Rectal smooth muscle tissue (tissue), 1 donor: Measurements from ENCODE around the gene BAAT.

Source experiments
- H3K27ac ChIP-seq: one replicate; pipeline ENCODE4 v1.7.0; 2013; ENCODE audit warnings: low read depth, low read length, inconsistent platforms
- H3K27me3 ChIP-seq: one replicate; pipeline ENCODE4 v1.7.0; 2013; ENCODE audit warnings: low read length; ENCODE audit not compliant: control insufficient read depth, insufficient read depth
- H3K36me3 ChIP-seq: one replicate; pipeline ENCODE4 v1.7.0; 2013; ENCODE audit warnings: low read length; ENCODE audit not compliant: control insufficient read depth, insufficient read depth
- H3K4me1 ChIP-seq: one replicate; pipeline ENCODE4 v1.7.0; 2013; ENCODE audit warnings: low read length; ENCODE audit not compliant: control insufficient read depth, insufficient read depth
- H3K4me3 ChIP-seq: one replicate; pipeline ENCODE4 v1.7.0; 2013; ENCODE audit warnings: low read length
- H3K9ac ChIP-seq: one replicate; pipeline ENCODE4 v1.7.0; 2013; ENCODE audit warnings: low read length

BAAT gene

DNA sequence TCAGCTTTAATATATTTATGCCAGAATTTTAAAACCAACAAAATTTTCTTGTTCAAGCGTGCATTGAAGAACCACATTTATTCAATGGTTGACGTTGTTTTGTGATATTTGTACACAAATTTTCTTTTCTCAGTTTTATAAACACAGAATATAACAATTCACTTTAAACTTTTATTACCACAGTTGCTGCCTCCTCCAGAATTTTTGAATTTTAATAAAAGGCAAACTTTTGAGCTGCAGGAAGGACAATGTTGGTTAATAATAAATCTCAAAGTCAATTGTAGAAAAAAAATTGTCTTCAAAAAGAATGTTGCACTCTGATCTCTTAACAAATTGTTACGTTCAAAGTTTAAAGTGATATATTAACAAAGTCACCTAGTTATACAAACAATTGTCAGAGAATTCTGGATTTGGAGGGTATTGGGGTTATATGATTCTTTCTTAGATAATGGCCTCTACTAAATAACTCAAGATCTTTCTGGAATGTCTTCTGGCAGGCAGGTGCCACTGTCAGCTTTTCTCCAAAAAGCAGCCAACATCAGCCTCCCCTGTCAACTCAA is 60.5 kb downstream of the BAAT start:
- H3K4me1 ChIP-seq: no peaks in the 10 kb centered on the region
- H3K27me3 ChIP-seq: no peaks in the 10 kb centered on the region
- H3K36me3 ChIP-seq: no peaks in the 10 kb centered on the region
- no peak overlapping the region for H3K27ac ChIP-seq
- no peak overlapping the region for H3K4me3 ChIP-seq
- no peak overlapping the region for H3K9ac ChIP-seq

DNA sequence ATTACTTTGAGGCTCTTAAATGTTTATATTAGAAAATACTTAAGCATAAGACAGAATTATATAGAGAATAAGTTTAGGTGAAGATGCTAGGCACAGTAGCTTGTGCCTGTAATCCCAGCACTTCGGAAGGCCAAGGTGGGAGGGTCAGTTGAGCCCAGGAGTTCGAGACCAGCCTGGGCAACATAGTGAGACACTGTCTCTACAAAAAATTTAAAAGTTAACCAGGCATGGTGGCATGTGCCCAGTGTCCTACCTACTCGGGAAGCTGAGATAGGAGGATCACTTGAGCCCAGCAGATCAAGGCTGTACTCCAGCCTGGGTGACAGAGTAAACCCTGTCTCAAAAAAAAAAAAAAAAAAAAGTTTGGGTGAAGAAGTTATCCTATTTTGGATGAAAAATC is 61.7 kb downstream of the BAAT start:
- Histone ChIP-seq H3K4me1 (no peaks in the 10 kb centered on the region), H3K27ac (no peak overlapping the region), H3K27me3 (no peaks in the 10 kb centered on the region), H3K9ac (no peak overlapping the region), H3K36me3 (no peaks in the 10 kb centered on the region), H3K4me3 (no peak overlapping the region)

DNA sequence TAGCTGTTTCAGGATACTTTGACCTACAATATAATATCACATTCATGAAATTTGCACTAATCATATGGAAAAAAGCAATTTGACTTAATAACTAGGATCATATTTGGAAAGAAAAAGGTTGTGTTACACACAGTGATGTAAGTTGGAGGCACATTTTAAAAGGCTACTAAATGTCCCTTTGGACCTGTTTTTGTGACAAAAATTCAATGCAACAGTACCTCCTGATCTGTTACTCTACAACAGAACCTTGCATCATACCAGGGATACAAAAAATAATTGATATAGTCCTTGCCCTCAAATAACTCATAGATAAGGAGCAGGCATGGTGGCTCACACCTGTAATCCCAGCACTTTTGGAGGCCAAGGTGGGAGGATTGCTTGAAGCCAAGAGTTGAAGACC is 67.1 kb downstream of the BAAT start:
- Histone ChIP-seq H3K36me3 (no peaks in the 10 kb centered on the region), H3K4me3 (no peak overlapping the region), H3K4me1 (no peaks in the 10 kb centered on the region), H3K27ac (no peak overlapping the region), H3K27me3 (no peaks in the 10 kb centered on the region), H3K9ac (no peak overlapping the region)

DNA sequence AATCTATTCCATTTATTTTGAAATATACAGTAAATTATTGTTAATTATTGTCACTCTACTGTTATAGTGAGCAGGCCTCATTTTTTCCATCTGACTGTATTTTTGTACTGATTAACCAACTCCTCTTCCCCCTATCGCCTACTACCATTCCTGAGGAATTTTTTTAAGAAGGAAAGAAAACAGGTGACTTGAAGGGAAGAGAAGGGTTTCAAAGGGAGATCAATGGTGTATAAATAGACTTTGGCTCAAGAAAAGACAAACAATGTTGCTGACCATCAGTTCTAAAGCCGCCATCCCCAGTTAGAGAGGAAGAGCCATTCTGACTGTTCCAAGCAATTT is 69.7 kb downstream of the BAAT start:
- Histone ChIP-seq H3K4me1 (no peaks in the 10 kb centered on the region), H3K27ac (no peak overlapping the region), H3K9ac (no peak overlapping the region), H3K36me3 (no peaks in the 10 kb centered on the region), H3K4me3 (no peak overlapping the region), H3K27me3 (no peaks in the 10 kb centered on the region)

DNA sequence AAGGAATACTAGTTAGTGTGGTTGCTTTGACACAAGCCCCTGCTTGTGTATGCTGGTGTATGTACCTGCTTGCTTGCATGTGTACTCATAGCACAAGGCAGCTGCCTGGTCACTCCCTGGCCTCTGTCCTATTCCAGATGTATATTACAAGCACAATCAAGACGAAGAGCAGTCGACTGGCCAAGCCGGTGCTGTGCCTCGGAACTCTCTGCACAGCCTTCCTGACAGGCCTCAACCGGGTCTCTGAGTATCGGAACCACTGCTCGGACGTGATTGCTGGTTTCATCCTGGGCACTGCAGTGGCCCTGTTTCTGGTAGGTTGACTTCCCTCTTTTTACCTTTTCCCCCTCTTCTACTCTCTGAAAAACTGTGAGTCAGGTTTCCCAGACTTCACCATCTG is 72.1 kb downstream of the BAAT start:
- Histone ChIP-seq H3K4me3 (no peak overlapping the region), H3K9ac (no peak overlapping the region), H3K27ac (no peak overlapping the region), H3K36me3 (no peaks in the 10 kb centered on the region), H3K27me3 (no peaks in the 10 kb centered on the region), H3K4me1 (no peaks in the 10 kb centered on the region)

DNA sequence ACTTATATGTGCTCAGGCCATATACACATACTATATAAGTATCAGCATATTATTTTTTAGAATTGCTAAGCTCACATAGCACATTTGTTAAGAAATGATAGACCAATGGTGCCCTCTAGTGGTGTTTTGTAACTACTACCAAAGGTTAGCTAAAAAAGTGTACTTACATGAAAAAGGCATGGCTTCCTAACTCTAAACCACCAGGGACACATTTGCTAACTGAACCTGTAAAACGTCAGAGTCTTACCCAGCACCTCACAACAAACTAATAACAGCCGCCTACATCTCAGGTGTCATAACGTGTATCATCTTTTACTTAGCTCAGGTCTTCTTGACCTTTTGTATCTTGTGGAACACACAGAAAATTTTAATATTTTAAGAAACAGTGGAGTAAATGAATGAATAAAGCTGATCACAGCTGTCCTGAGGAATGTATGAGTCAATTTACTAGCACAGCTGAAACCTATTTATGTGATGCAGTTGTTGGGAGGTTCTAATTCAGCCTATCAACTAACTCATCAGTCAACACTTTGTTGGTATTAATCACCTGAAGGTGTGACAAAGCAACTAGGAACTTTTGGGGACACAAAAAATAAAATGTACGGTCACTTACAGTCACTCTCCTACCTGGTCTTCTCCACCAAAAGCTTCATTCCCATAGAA is 72.9 kb downstream of the BAAT start:
- Histone ChIP-seq H3K36me3 (no peaks in the 10 kb centered on the region), H3K27me3 (no peaks in the 10 kb centered on the region), H3K27ac (no peak overlapping the region), H3K9ac (no peak overlapping the region), H3K4me1 (no peaks in the 10 kb centered on the region), H3K4me3 (no peak overlapping the region)

DNA sequence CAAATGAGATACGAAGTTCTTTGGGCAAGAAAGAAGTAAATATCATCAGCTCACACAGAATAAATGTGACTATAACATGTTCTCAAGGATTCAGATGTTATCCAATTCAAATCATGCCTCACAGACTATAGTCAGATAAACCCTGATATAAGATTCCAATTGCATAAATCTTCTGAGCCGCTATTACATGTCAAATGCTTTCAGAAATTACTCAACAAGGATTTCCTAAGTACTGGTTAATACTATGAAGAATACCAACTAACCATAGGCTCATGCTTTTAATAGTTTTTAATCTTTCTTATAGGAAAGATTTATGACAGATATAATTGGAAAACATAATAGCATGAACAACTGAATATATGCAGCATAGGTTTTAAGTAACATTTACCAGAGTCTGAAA is 73.6 kb downstream of the BAAT start:
- no peaks in the 10 kb centered on the region for H3K27me3 ChIP-seq
- H3K4me3 ChIP-seq: no peak overlapping the region
- H3K9ac ChIP-seq: no peak overlapping the region
- H3K4me1 ChIP-seq: no peaks in the 10 kb centered on the region
- no peaks in the 10 kb centered on the region for H3K36me3 ChIP-seq
- no peak overlapping the region for H3K27ac ChIP-seq
